ENCODE measurements around the gene PPP4R4. TPM values are rescaled to one million over a fixed set of nuclear protein-coding genes. Genes with fewer than 3 reads are reported as not detected.

Gene PPP4R4
- polyA plus RNA-seq, 1 donor from 2014 or later, result 4.8 TPM

GRCh38 chr14:94192536-94192935 is 18.4 kb downstream of the PPP4R4 start:
- Histone ChIP-seq H4K20me1 (ENCODE audit: insufficient read depth) (no peaks in the 10 kb centered on the region), H3K4me3 (ENCODE audit: low read length) (no peak overlapping the region), H3K9ac (ENCODE audit: low read length) (no peak overlapping the region), H3K27me3 (ENCODE audit: insufficient read depth, low read depth, low read length) (no peaks in the 10 kb centered on the region), H3K4me2 (ENCODE audit: low read length) (no peak overlapping the region), H3K9me3 (ENCODE audit: low read length) (no peaks in the 10 kb centered on the region), H3K79me2 (replicated peaks; ENCODE audit: insufficient read depth, low read length) (no peaks in the 10 kb centered on the region), H3K36me3 (ENCODE audit: insufficient read depth, low read length) (no peaks in the 10 kb centered on the region), H3K9me2 (ENCODE audit: insufficient read depth, low read length) (no peaks in the 10 kb centered on the region), H3K27ac (ENCODE audit: low read length) (no peak overlapping the region), H2AFZ (ENCODE audit: low read depth, low read length) (no peak overlapping the region), H3F3A (ENCODE audit: insufficient read depth, low read length, poor library complexity, severe bottlenecking) (no peaks in the 10 kb centered on the region)
- TF ChIP-seq MXI1 (conservative IDR thresholded peaks at IDR 0.05; ENCODE audit: poor library complexity, severe bottlenecking) (no peak), POLR2AphosphoS5 (IDR thresholded peaks at IDR 0.05) (no peak), SMC3 (conservative IDR thresholded peaks at IDR 0.05; ENCODE audit: poor library complexity) (no peak), TAF1 (IDR thresholded peaks at IDR 0.05; ENCODE audit: low read depth) (no peak)
- TF ChIP-seq, protein P1, sequence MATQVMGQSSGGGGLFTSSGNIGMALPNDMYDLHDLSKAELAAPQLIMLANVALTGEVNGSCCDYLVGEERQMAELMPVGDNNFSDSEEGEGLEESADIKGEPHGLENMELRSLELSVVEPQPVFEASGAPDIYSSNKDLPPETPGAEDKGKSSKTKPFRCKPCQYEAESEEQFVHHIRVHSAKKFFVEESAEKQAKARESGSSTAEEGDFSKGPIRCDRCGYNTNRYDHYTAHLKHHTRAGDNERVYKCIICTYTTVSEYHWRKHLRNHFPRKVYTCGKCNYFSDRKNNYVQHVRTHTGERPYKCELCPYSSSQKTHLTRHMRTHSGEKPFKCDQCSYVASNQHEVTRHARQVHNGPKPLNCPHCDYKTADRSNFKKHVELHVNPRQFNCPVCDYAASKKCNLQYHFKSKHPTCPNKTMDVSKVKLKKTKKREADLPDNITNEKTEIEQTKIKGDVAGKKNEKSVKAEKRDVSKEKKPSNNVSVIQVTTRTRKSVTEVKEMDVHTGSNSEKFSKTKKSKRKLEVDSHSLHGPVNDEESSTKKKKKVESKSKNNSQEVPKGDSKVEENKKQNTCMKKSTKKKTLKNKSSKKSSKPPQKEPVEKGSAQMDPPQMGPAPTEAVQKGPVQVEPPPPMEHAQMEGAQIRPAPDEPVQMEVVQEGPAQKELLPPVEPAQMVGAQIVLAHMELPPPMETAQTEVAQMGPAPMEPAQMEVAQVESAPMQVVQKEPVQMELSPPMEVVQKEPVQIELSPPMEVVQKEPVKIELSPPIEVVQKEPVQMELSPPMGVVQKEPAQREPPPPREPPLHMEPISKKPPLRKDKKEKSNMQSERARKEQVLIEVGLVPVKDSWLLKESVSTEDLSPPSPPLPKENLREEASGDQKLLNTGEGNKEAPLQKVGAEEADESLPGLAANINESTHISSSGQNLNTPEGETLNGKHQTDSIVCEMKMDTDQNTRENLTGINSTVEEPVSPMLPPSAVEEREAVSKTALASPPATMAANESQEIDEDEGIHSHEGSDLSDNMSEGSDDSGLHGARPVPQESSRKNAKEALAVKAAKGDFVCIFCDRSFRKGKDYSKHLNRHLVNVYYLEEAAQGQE (IDR thresholded peaks at IDR 0.05; ENCODE audit: borderline replicate concordance), result no peak

GRCh38 chr14:94193776-94194175 is 19.7 kb downstream of the PPP4R4 start:
- TF ChIP-seq TAF1 (IDR thresholded peaks at IDR 0.05; ENCODE audit: low read depth) (no peak), MXI1 (conservative IDR thresholded peaks at IDR 0.05; ENCODE audit: poor library complexity, severe bottlenecking) (no peak), EZH2 (IDR thresholded peaks at IDR 0.05; ENCODE audit: borderline replicate concordance, insufficient read depth, low read length, poor library complexity, severe bottlenecking) (no peak), EP300 (conservative IDR thresholded peaks at IDR 0.05; ENCODE audit: poor library complexity, severe bottlenecking) (no peak), POLR2AphosphoS5 (IDR thresholded peaks at IDR 0.05) (no peak), RAD21 (conservative IDR thresholded peaks at IDR 0.05) (no peak), SMC3 (conservative IDR thresholded peaks at IDR 0.05; ENCODE audit: poor library complexity) (no peak)
- TF ChIP-seq, protein P1 (IDR thresholded peaks at IDR 0.05; ENCODE audit: borderline replicate concordance), result no peak
- TF ChIP-seq, protein P2, sequence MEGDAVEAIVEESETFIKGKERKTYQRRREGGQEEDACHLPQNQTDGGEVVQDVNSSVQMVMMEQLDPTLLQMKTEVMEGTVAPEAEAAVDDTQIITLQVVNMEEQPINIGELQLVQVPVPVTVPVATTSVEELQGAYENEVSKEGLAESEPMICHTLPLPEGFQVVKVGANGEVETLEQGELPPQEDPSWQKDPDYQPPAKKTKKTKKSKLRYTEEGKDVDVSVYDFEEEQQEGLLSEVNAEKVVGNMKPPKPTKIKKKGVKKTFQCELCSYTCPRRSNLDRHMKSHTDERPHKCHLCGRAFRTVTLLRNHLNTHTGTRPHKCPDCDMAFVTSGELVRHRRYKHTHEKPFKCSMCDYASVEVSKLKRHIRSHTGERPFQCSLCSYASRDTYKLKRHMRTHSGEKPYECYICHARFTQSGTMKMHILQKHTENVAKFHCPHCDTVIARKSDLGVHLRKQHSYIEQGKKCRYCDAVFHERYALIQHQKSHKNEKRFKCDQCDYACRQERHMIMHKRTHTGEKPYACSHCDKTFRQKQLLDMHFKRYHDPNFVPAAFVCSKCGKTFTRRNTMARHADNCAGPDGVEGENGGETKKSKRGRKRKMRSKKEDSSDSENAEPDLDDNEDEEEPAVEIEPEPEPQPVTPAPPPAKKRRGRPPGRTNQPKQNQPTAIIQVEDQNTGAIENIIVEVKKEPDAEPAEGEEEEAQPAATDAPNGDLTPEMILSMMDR (IDR thresholded peaks at IDR 0.05; ENCODE audit: poor library complexity, severe bottlenecking), result no peak
- Histone ChIP-seq H3K27ac (ENCODE audit: low read length) (no peak overlapping the region), H3K27me3 (ENCODE audit: insufficient read depth, low read depth, low read length) (no peaks in the 10 kb centered on the region), H3F3A (ENCODE audit: insufficient read depth, low read length, poor library complexity, severe bottlenecking) (no peaks in the 10 kb centered on the region), H4K20me1 (ENCODE audit: insufficient read depth) (no peaks in the 10 kb centered on the region), H3K4me2 (ENCODE audit: low read length) (no peak overlapping the region), H3K9ac (ENCODE audit: low read length) (no peak overlapping the region), H3K9me2 (ENCODE audit: insufficient read depth, low read length) (no peaks in the 10 kb centered on the region), H2AFZ (ENCODE audit: low read depth, low read length) (no peak overlapping the region), H3K4me3 (ENCODE audit: low read length) (no peak overlapping the region), H3K36me3 (ENCODE audit: insufficient read depth, low read length) (no peaks in the 10 kb centered on the region), H3K9me3 (ENCODE audit: low read length) (no peaks in the 10 kb centered on the region), H3K79me2 (replicated peaks; ENCODE audit: insufficient read depth, low read length) (no peaks in the 10 kb centered on the region)
